ENCODE measurements around the gene MYO1D.

MYO1D gene

DNA sequence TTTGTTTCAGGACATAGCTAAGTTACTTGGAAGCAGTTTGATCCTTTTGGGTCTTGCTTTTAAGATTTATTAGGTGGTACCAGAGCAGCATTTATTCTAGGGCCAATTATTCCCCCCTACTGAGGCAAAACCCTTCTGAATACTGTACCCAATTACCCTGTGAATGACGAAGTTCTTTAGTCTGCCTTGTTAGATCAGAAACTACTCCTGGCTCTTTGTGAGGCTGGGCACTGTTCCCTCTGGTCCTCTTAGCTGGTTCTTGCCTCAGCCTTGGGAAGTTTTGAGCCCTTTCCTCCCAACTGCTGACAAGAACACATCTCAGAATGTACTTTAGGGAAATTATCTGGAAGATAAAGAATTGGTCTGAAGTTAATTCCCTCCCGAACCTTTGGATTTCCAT, 274.5 kb downstream of the MYO1D start:
- no peaks in the 10 kb centered on the region for H3K4me1 ChIP-seq (ENCODE audit: control insufficient read depth, insufficient read depth, low read length)
- H3K4me3 ChIP-seq (ENCODE audit: low read length in 2 of 2) = no peak overlapping the region
- no peak overlapping the region for H3K27ac ChIP-seq (ENCODE audit: low read length)
- H3K36me3 ChIP-seq (ENCODE audit: control insufficient read depth in 2 of 2, insufficient read depth in 2 of 2, low read length in 2 of 2) = peaks cover 0 to 2% of the 10 kb centered on the region in 2 donors
- H3K9ac ChIP-seq (ENCODE audit: low read length in 2 of 2) = no peak overlapping the region
- H3K27me3 ChIP-seq (ENCODE audit: control insufficient read depth in 1 of 2, insufficient read depth in 2 of 2, low read length in 2 of 2) = no peaks in the 10 kb centered on the region
- H3K9me3 ChIP-seq (ENCODE audit: control insufficient read depth in 2 of 2, low read length in 2 of 2) = no peaks in the 10 kb centered on the region

DNA sequence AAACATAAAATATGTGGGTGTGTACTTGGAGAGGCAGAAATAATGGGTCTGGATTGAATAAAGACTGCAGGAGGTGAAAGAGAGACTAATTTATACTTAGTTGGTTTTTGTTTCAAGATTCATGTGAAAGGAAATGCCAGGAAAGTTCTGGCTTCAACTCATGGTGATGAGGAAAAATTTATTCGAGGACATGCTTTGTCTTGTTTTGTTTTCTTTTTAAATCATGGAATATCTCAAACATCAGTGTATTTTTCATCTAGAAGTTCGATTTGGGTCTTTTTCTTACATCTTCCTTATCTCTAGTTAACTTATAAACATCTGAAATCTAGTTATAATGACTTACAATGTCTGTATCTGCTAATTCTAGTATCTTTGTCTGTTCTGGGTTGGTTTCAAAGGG, 275.1 kb downstream of the MYO1D start:
- no peak overlapping the region for H3K4me3 ChIP-seq (ENCODE audit: low read length in 2 of 2)
- H3K27me3 ChIP-seq (ENCODE audit: control insufficient read depth in 1 of 2, insufficient read depth in 2 of 2, low read length in 2 of 2) = no peaks in the 10 kb centered on the region
- no peaks in the 10 kb centered on the region for H3K4me1 ChIP-seq (ENCODE audit: control insufficient read depth, insufficient read depth, low read length)
- no peak overlapping the region for H3K9ac ChIP-seq (ENCODE audit: low read length in 2 of 2)
- no peaks in the 10 kb centered on the region for H3K9me3 ChIP-seq (ENCODE audit: control insufficient read depth in 2 of 2, low read length in 2 of 2)
- peaks cover 0 to 2% of the 10 kb centered on the region in 2 donors for H3K36me3 ChIP-seq (ENCODE audit: control insufficient read depth in 2 of 2, insufficient read depth in 2 of 2, low read length in 2 of 2)
- no peak overlapping the region for H3K27ac ChIP-seq (ENCODE audit: low read length)

DNA sequence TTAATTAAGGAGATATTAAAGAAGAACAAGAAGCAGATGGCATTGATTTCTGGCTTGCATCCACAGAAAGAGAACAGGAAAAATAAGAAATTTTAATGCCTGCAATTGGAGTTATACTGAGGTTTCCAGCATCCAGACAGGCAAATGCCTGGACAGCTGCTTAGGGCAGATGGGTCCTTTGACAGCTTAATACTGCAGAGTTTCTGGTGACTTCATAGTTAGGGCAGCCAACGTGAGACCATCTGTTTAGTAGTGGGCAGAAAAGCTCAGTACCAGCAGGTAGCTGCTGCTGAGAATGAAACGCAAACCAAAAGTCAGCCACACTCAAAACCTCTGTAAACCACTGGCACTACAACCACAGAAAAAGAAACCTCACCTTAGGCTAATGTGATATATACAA, 280.3 kb downstream of the MYO1D start:
- H3K4me3 ChIP-seq (ENCODE audit: low read length in 2 of 2) = no peak overlapping the region
- H3K27me3 ChIP-seq (ENCODE audit: control insufficient read depth in 1 of 2, insufficient read depth in 2 of 2, low read length in 2 of 2) = no peaks in the 10 kb centered on the region
- H3K9ac ChIP-seq (ENCODE audit: low read length in 2 of 2) = no peak overlapping the region
- no peaks in the 10 kb centered on the region for H3K9me3 ChIP-seq (ENCODE audit: control insufficient read depth in 2 of 2, low read length in 2 of 2)
- no peak overlapping the region for H3K27ac ChIP-seq (ENCODE audit: low read length)
- no peaks in the 10 kb centered on the region for H3K4me1 ChIP-seq (ENCODE audit: control insufficient read depth, insufficient read depth, low read length)
- H3K36me3 ChIP-seq (ENCODE audit: control insufficient read depth in 2 of 2, insufficient read depth in 2 of 2, low read length in 2 of 2) = peaks cover 0 to 2% of the 10 kb centered on the region in 2 donors

DNA sequence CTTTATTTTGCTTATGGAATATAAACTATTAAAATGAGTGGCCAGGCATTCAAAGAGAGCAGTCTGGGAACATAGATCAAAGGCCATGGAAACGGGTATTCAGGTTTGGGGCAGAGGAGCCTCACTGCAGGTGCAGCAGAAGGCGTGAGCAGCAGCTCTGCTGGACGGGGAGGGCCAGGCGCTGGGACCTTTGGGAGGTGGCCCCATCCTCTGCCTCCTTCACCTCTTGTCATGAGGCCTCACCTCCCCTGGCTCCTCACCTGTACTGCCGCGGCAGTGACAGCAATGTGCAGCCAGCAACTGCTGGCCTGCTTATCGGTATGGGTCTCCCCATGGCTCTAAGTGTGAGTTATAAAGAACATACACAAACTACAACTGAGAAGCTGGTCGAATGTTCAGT, 280.7 kb downstream of the MYO1D start:
- H3K36me3 ChIP-seq (ENCODE audit: control insufficient read depth in 2 of 2, insufficient read depth in 2 of 2, low read length in 2 of 2) = peaks cover 0 to 2% of the 10 kb centered on the region in 2 donors
- no peak overlapping the region for H3K27ac ChIP-seq (ENCODE audit: low read length)
- no peaks in the 10 kb centered on the region for H3K27me3 ChIP-seq (ENCODE audit: control insufficient read depth in 1 of 2, insufficient read depth in 2 of 2, low read length in 2 of 2)
- no peak overlapping the region for H3K4me3 ChIP-seq (ENCODE audit: low read length in 2 of 2)
- no peaks in the 10 kb centered on the region for H3K9me3 ChIP-seq (ENCODE audit: control insufficient read depth in 2 of 2, low read length in 2 of 2)
- H3K9ac ChIP-seq (ENCODE audit: low read length in 2 of 2) = no peak overlapping the region
- no peaks in the 10 kb centered on the region for H3K4me1 ChIP-seq (ENCODE audit: control insufficient read depth, insufficient read depth, low read length)

DNA sequence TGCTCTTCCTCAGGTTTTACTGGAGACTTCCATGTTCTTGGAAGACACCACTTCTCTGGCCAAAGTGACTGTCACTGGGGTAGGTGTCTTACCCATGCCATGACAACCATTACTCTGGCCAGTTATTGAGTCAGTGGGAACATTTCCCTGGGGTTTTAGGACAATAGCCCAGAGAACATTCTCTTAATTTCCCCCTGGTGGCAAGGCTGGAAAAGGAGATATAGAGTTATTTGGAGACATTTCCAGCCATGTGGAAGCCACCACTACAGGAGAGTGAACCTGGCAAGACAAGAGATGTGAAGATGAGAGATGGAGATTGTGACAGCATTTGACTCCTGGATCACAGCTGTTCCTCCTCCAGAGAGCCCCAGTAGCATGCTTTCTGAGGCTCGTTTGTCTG, 283.9 kb downstream of the MYO1D start:
- H3K4me3 ChIP-seq (ENCODE audit: low read length in 2 of 2) = no peak overlapping the region
- H3K9ac ChIP-seq (ENCODE audit: low read length in 2 of 2) = no peak overlapping the region
- no peaks in the 10 kb centered on the region for H3K27me3 ChIP-seq (ENCODE audit: control insufficient read depth in 1 of 2, insufficient read depth in 2 of 2, low read length in 2 of 2)
- H3K36me3 ChIP-seq (ENCODE audit: control insufficient read depth in 2 of 2, insufficient read depth in 2 of 2, low read length in 2 of 2) = no peaks in the 10 kb centered on the region
- H3K9me3 ChIP-seq (ENCODE audit: control insufficient read depth in 2 of 2, low read length in 2 of 2) = no peaks in the 10 kb centered on the region
- H3K27ac ChIP-seq (ENCODE audit: low read length) = no peak overlapping the region
- no peaks in the 10 kb centered on the region for H3K4me1 ChIP-seq (ENCODE audit: control insufficient read depth, insufficient read depth, low read length)

DNA sequence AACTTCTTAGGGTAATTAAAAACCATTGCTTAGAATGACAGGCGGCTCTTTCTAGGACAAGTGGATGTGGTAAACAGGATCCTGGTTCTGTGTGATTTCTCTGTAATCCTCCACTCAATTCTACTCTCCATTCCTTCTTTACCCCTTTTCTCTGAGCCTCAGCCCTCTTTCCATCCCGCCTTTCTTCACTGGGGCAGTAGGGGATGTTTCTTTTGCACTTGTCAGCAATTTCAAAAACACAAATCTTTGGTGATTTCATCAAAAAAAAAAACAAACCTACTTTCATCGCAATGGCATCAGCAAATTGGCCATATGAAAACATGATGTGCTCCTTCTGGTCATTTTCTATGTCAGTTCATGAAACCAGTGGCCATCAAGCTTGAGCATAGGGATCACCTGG, 285.5 kb downstream of the MYO1D start:
- Histone ChIP-seq H3K36me3 (ENCODE audit: control insufficient read depth in 2 of 2, insufficient read depth in 2 of 2, low read length in 2 of 2) (no peaks in the 10 kb centered on the region), H3K4me1 (ENCODE audit: control insufficient read depth, insufficient read depth, low read length) (no peaks in the 10 kb centered on the region), H3K9ac (ENCODE audit: low read length in 2 of 2) (no peak overlapping the region), H3K9me3 (ENCODE audit: control insufficient read depth in 2 of 2, low read length in 2 of 2) (no peaks in the 10 kb centered on the region), H3K27ac (ENCODE audit: low read length) (no peak overlapping the region), H3K27me3 (ENCODE audit: control insufficient read depth in 1 of 2, insufficient read depth in 2 of 2, low read length in 2 of 2) (no peaks in the 10 kb centered on the region), H3K4me3 (ENCODE audit: low read length in 2 of 2) (no peak overlapping the region)

DNA sequence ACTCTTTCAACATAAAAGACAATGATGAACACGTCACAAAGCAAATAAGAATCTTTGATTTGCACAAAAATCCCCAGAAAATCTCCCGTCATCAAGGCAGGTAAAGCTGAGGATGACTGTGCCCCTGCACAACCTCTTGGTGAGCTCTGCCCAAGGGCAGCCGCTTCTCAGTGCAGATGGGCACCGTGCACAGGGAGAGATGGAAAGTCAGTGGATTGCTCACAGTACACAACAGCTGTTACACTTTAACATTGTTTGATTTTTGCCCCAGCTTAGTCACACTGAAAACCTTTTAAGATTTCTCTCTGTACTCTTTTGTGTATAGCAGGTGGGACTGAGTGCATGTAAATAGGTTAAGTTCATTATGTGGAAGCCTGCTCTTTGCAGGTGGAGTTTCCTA, 285.9 kb downstream of the MYO1D start:
- no peak overlapping the region for H3K9ac ChIP-seq (ENCODE audit: low read length in 2 of 2)
- no peaks in the 10 kb centered on the region for H3K4me1 ChIP-seq (ENCODE audit: control insufficient read depth, insufficient read depth, low read length)
- H3K9me3 ChIP-seq (ENCODE audit: control insufficient read depth in 2 of 2, low read length in 2 of 2) = no peaks in the 10 kb centered on the region
- no peak overlapping the region for H3K4me3 ChIP-seq (ENCODE audit: low read length in 2 of 2)
- H3K27me3 ChIP-seq (ENCODE audit: control insufficient read depth in 1 of 2, insufficient read depth in 2 of 2, low read length in 2 of 2) = no peaks in the 10 kb centered on the region
- no peak overlapping the region for H3K27ac ChIP-seq (ENCODE audit: low read length)
- H3K36me3 ChIP-seq (ENCODE audit: control insufficient read depth in 2 of 2, insufficient read depth in 2 of 2, low read length in 2 of 2) = no peaks in the 10 kb centered on the region

DNA sequence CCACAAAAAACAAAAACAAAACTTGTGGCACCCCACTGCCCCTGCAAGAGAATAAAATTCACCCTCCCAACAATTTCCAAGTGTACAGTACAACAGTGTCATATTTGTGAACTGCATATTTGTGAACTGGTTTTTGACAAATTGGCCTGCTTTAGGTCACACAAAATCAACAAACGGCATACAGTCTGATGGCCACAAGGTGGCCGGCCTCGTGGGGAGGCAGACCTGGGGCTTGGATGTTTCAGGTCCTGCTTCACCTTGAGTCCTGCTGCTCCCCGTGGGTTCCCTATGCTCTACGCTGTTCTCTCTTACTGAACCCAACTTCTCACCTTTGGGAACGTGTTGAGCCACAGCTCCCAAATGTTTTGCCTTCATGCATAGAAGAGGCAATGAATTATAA, 287.9 kb downstream of the MYO1D start:
- no peaks in the 10 kb centered on the region for H3K9me3 ChIP-seq (ENCODE audit: control insufficient read depth in 2 of 2, low read length in 2 of 2)
- no peaks in the 10 kb centered on the region for H3K36me3 ChIP-seq (ENCODE audit: control insufficient read depth in 2 of 2, insufficient read depth in 2 of 2, low read length in 2 of 2)
- no peak overlapping the region for H3K4me3 ChIP-seq (ENCODE audit: low read length in 2 of 2)
- H3K4me1 ChIP-seq (ENCODE audit: control insufficient read depth, insufficient read depth, low read length) = no peaks in the 10 kb centered on the region
- no peak overlapping the region for H3K9ac ChIP-seq (ENCODE audit: low read length in 2 of 2)
- no peaks in the 10 kb centered on the region for H3K27me3 ChIP-seq (ENCODE audit: control insufficient read depth in 1 of 2, insufficient read depth in 2 of 2, low read length in 2 of 2)
- H3K27ac ChIP-seq (ENCODE audit: low read length) = no peak overlapping the region

DNA sequence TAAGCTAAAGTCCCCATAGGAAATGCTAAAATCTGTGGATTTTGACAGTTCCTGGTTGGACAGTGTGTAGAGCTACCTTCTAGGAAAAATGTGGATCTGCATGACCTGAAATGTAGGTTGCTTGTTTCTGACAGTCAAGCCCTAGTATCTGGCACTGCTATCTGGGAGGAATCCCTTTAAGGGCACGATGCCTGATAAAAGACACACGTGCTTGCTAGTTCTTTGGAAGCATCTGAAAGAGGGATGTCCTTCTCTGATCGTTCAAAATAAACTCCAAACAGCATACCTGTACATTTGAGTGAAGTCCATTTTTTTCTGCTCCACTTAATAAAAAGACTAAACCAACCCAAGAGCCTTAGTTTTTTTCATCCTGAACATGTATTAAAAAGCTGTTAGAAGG, 288.8 kb downstream of the MYO1D start:
- no peak overlapping the region for H3K27ac ChIP-seq (ENCODE audit: low read length)
- H3K9me3 ChIP-seq (ENCODE audit: control insufficient read depth in 2 of 2, low read length in 2 of 2) = peaks cover 0 to 6% of the 10 kb centered on the region in 2 donors
- no peak overlapping the region for H3K4me3 ChIP-seq (ENCODE audit: low read length in 2 of 2)
- H3K27me3 ChIP-seq (ENCODE audit: control insufficient read depth in 1 of 2, insufficient read depth in 2 of 2, low read length in 2 of 2) = no peaks in the 10 kb centered on the region
- no peaks in the 10 kb centered on the region for H3K36me3 ChIP-seq (ENCODE audit: control insufficient read depth in 2 of 2, insufficient read depth in 2 of 2, low read length in 2 of 2)
- no peak overlapping the region for H3K9ac ChIP-seq (ENCODE audit: low read length in 2 of 2)
- no peaks in the 10 kb centered on the region for H3K4me1 ChIP-seq (ENCODE audit: control insufficient read depth, insufficient read depth, low read length)

DNA sequence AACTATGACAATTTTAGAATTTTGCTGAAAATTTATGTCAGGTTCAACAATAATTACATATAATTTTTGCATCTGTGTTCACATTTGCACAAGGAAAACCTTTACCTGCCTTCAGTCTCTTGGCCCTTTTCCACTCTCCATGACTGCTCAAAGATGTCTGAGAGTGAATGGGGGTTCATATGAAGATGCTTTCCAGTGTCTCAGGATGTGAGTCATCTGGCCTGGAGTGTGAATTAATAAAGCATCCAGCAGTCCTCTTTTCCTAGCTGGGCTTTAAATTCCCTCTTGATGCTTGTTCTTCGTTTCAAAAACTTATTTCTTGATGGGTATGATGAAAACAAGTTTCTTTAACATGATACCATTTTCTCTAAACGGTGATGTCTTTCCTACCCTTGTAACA, 290.3 kb downstream of the MYO1D start:
- no peak overlapping the region for H3K27ac ChIP-seq (ENCODE audit: low read length)
- no peak overlapping the region for H3K4me3 ChIP-seq (ENCODE audit: low read length in 2 of 2)
- H3K36me3 ChIP-seq (ENCODE audit: control insufficient read depth in 2 of 2, insufficient read depth in 2 of 2, low read length in 2 of 2) = no peaks in the 10 kb centered on the region
- no peak overlapping the region for H3K9ac ChIP-seq (ENCODE audit: low read length in 2 of 2)
- peaks cover 0 to 9% of the 10 kb centered on the region in 2 donors for H3K9me3 ChIP-seq (ENCODE audit: control insufficient read depth in 2 of 2, low read length in 2 of 2)
- H3K27me3 ChIP-seq (ENCODE audit: control insufficient read depth in 1 of 2, insufficient read depth in 2 of 2, low read length in 2 of 2) = no peaks in the 10 kb centered on the region
- H3K4me1 ChIP-seq (ENCODE audit: control insufficient read depth, insufficient read depth, low read length) = no peaks in the 10 kb centered on the region

DNA sequence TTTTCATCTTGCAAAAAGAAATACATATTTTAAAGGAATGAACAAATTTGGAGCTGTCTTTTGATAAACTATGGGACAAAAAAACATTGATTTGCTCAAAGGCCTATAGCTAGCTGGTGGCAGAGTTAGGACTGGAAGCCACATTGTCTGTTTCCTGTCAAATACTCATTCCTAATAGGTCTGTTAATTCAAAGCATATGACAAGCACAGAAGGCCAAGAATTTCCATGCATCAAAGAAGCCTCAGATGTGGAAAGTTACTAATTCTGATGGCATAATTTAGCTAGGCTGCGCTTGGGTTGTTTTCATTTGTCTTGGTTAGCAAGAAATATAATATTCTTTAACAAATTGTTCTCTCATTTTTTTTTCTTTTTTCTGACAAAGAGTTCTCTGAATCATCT, 292.1 kb downstream of the MYO1D start:
- no peak overlapping the region for H3K9ac ChIP-seq (ENCODE audit: low read length in 2 of 2)
- no peaks in the 10 kb centered on the region for H3K27me3 ChIP-seq (ENCODE audit: control insufficient read depth in 1 of 2, insufficient read depth in 2 of 2, low read length in 2 of 2)
- no peaks in the 10 kb centered on the region for H3K36me3 ChIP-seq (ENCODE audit: control insufficient read depth in 2 of 2, insufficient read depth in 2 of 2, low read length in 2 of 2)
- H3K4me3 ChIP-seq (ENCODE audit: low read length in 2 of 2) = no peak overlapping the region
- no peak overlapping the region for H3K27ac ChIP-seq (ENCODE audit: low read length)
- no peaks in the 10 kb centered on the region for H3K4me1 ChIP-seq (ENCODE audit: control insufficient read depth, insufficient read depth, low read length)
- H3K9me3 ChIP-seq (ENCODE audit: control insufficient read depth in 2 of 2, low read length in 2 of 2) = peaks cover 0 to 13% of the 10 kb centered on the region in 2 donors

DNA sequence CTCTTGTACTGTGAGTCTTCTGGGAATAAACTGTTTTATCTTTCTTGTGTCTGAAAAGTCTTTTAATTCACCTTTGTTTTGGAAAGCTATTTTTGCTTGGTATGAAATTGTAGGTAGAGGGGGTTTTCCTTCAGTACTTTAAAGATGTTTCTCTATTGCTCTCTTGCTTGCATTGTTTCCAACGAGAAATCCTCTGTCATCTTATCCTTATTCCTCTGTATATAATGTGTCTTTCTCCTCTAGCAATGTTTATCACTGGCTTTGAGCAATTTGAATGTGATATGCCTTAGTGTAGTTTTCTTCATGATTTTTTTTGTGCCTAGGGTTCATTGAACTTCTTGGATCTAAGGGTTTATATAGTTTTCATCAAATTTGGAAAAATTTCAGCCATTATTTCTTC, 293.9 kb downstream of the MYO1D start:
- H3K9ac ChIP-seq (ENCODE audit: low read length in 2 of 2) = no peak overlapping the region
- H3K27me3 ChIP-seq (ENCODE audit: control insufficient read depth in 1 of 2, insufficient read depth in 2 of 2, low read length in 2 of 2) = no peaks in the 10 kb centered on the region
- no peaks in the 10 kb centered on the region for H3K4me1 ChIP-seq (ENCODE audit: control insufficient read depth, insufficient read depth, low read length)
- no peaks in the 10 kb centered on the region for H3K36me3 ChIP-seq (ENCODE audit: control insufficient read depth in 2 of 2, insufficient read depth in 2 of 2, low read length in 2 of 2)
- H3K4me3 ChIP-seq (ENCODE audit: low read length in 2 of 2) = no peak overlapping the region
- peaks cover 0 to 13% of the 10 kb centered on the region in 2 donors for H3K9me3 ChIP-seq (ENCODE audit: control insufficient read depth in 2 of 2, low read length in 2 of 2)
- no peak overlapping the region for H3K27ac ChIP-seq (ENCODE audit: low read length)
